Measurements from ENCODE around the gene CA10. TPM values are rescaled to one million over a fixed set of nuclear protein-coding genes. Genes with fewer than 3 reads are reported as not detected.

Gene CA10
- total RNA-seq, 1 experiment from 2014 or later, result not detected

DNA sequence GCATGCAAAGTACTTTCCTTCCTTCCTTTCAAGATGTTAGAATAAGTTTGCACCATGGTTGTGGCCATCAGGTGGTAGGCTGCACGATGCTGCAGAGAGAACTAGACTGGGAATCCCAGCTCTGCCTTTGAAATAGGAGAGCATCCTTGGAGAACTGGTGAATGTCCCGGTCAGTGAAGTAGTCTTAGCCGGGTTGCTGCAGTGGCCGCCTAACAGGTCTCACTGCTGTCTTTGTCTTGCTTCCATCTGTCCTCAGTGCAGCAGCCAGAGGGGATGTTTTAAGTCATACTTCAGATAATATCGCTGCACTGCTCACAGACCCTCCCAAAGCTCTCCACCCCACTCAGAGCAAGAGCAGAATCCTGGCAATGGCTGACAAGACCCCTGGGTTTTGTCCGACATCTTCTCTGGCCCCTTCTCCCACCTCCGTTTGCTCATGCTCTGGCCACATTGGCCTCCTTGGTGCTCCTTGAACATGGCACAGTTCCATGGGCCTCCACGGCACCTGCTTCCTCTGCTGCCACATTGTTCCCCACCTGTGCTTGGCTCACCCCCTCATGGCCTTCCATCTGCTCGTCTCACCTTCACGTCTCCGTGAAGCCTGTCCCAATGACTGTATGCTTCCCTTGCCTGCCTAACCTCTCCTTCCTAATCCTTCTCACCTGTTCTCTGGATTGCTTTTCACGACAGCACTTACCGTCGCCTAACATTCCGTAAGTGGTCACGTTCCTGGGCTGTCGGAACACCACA is 458.3 kb downstream of the CA10 start:
- ChIA-PET POLR2A (ENCODE audit: unreplicated experiment) (no interaction called here), CTCF (no interaction called here)
- H3K36me3 ChIP-seq (ENCODE audit: low read depth), result no peaks in the 10 kb centered on the region
- H2AFZ ChIP-seq, result no peak overlapping the region
- H3K79me2 ChIP-seq (ENCODE audit: low read depth), result no peaks in the 10 kb centered on the region
- no peak overlapping the region for H3K27ac ChIP-seq
- no TSS peak for BruUV-seq (replicated peaks)
- H3F3A ChIP-seq (ENCODE audit: insufficient read depth, low read depth), result no peaks in the 10 kb centered on the region
- intact Hi-C loops (cut with micrococcal nuclease; ENCODE audit: unreplicated experiment), result no loop called here
- H3K4me3 ChIP-seq, result no peak overlapping the region
- no peak for DNase-seq
- H3K9me2 ChIP-seq (ENCODE audit: insufficient read depth), result no peaks in the 10 kb centered on the region
- no peaks in the 10 kb centered on the region for H3K4me1 ChIP-seq (replicated peaks; ENCODE audit: insufficient read depth)
- no peak for TF ChIP-seq EZH2 (IDR thresholded peaks at IDR 0.05; ENCODE audit: low read depth)
- TF ChIP-seq, protein P1, sequence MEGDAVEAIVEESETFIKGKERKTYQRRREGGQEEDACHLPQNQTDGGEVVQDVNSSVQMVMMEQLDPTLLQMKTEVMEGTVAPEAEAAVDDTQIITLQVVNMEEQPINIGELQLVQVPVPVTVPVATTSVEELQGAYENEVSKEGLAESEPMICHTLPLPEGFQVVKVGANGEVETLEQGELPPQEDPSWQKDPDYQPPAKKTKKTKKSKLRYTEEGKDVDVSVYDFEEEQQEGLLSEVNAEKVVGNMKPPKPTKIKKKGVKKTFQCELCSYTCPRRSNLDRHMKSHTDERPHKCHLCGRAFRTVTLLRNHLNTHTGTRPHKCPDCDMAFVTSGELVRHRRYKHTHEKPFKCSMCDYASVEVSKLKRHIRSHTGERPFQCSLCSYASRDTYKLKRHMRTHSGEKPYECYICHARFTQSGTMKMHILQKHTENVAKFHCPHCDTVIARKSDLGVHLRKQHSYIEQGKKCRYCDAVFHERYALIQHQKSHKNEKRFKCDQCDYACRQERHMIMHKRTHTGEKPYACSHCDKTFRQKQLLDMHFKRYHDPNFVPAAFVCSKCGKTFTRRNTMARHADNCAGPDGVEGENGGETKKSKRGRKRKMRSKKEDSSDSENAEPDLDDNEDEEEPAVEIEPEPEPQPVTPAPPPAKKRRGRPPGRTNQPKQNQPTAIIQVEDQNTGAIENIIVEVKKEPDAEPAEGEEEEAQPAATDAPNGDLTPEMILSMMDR (conservative IDR thresholded peaks at IDR 0.05), result no peak
- H3K4me2 ChIP-seq, result no peak overlapping the region
- H3K9me3 ChIP-seq (ENCODE audit: insufficient read depth, low read depth), result no peaks in the 10 kb centered on the region
- peaks cover 21% of the 10 kb centered on the region; the same call in 1 of the 2 replicates for H3K27me3 ChIP-seq (ENCODE audit: insufficient read depth, low read depth)
- H4K20me1 ChIP-seq (ENCODE audit: insufficient read depth), result no peaks in the 10 kb centered on the region

DNA sequence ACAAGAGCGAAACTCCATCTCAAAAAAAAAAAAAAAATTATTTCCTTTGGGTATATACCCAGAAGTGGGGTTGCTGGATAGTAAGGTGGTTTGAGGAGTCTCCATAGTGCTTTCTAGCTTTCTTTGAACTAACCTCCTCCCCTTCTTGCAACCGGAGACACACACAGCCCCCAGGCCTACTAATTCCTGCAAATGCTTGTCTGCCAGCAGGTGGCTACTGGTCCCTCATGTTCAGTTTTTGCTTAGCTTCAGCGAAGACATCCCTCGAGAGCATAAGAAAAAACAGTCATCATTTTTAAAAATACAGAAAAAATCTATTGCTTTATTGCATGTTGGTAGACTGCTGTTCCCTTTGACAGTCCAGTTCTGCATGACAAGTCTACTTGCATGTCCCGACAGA is 459.2 kb downstream of the CA10 start:
- Histone ChIP-seq H3K27me3 (ENCODE audit: insufficient read depth, low read depth) (peaks cover 21% of the 10 kb centered on the region; the same call in 1 of the 2 replicates), H3K36me3 (ENCODE audit: low read depth) (no peaks in the 10 kb centered on the region), H3K4me1 (replicated peaks; ENCODE audit: insufficient read depth) (no peaks in the 10 kb centered on the region), H3K9me3 (ENCODE audit: insufficient read depth, low read depth) (no peaks in the 10 kb centered on the region), H2AFZ (no peak overlapping the region), H3K9me2 (ENCODE audit: insufficient read depth) (no peaks in the 10 kb centered on the region), H4K20me1 (ENCODE audit: insufficient read depth) (no peaks in the 10 kb centered on the region), H3K4me3 (no peak overlapping the region), H3K79me2 (ENCODE audit: low read depth) (no peaks in the 10 kb centered on the region), H3K4me2 (no peak overlapping the region), H3K27ac (no peak overlapping the region), H3F3A (ENCODE audit: insufficient read depth, low read depth) (no peaks in the 10 kb centered on the region)
- CTCF ChIA-PET, result no interaction called here
- BruUV-seq (replicated peaks), result no TSS peak
- intact Hi-C loops (cut with micrococcal nuclease; ENCODE audit: unreplicated experiment), result no loop called here
- DNase-seq, result no peak
- POLR2A ChIA-PET (ENCODE audit: unreplicated experiment), result no interaction called here
- TF ChIP-seq, protein P1 (conservative IDR thresholded peaks at IDR 0.05), result no peak

DNA sequence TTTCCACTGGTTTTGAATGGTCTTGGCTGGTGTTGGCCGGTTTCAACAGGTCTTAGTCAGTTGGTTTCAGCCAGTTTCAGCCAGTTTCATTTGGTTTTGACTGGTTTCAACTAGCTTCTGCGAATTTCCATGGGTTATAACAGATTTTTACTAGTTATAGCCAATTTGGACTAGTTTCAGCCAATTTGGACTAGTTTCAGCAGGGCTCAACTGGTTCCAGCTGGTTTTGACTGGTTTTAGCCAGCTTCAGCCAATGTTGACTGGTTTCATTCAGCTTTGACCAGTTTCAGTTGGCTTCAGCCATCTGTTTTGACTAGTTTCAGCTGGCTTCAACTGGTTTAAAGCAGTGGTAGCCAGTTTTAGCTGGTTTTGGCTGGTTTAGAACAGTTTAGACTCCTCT is 465.6 kb downstream of the CA10 start:
- H3K27me3 ChIP-seq (ENCODE audit: insufficient read depth, low read depth), result no peaks in the 10 kb centered on the region
- no peaks in the 10 kb centered on the region for H3K4me1 ChIP-seq (replicated peaks; ENCODE audit: insufficient read depth)
- no peaks in the 10 kb centered on the region for H3K79me2 ChIP-seq (ENCODE audit: low read depth)
- H3K4me3 ChIP-seq, result no peak overlapping the region
- no peaks in the 10 kb centered on the region for H4K20me1 ChIP-seq (ENCODE audit: insufficient read depth)
- no peak overlapping the region for H2AFZ ChIP-seq
- TF ChIP-seq, protein P1 (conservative IDR thresholded peaks at IDR 0.05), result no peak
- no peak for TF ChIP-seq EZH2 (IDR thresholded peaks at IDR 0.05; ENCODE audit: low read depth)
- H3K36me3 ChIP-seq (ENCODE audit: low read depth), result no peaks in the 10 kb centered on the region
- H3K27ac ChIP-seq, result no peak overlapping the region
- CTCF ChIA-PET, result no interaction called here
- H3K4me2 ChIP-seq, result no peak overlapping the region
- no peak for DNase-seq
- no peaks in the 10 kb centered on the region for H3K9me3 ChIP-seq (ENCODE audit: insufficient read depth, low read depth)
- H3K9me2 ChIP-seq (ENCODE audit: insufficient read depth), result no peaks in the 10 kb centered on the region
- no TSS peak for BruUV-seq (replicated peaks)
- POLR2A ChIA-PET (ENCODE audit: unreplicated experiment), result no interaction called here
- H3F3A ChIP-seq (ENCODE audit: insufficient read depth, low read depth), result no peaks in the 10 kb centered on the region
- intact Hi-C loops (cut with micrococcal nuclease; ENCODE audit: unreplicated experiment), result no loop called here

Data from PC-9 (cell line).